ENCODE data around the gene DYNLT5. TPM values are rescaled to one million over a fixed set of nuclear protein-coding genes. Genes with fewer than 3 reads are reported as not detected.
A peak's percentile ranks its signal among the peaks of the same experiment; 100 is the strongest.
"Not testable (repeated sequence)": the region's sequence is repeated elsewhere in the genome, so short reads cannot be mapped to it uniquely, and the experiment has no call there.

DYNLT5 gene
- total RNA-seq, 1 donor from 2014 or later: 1.2 TPM

DNA sequence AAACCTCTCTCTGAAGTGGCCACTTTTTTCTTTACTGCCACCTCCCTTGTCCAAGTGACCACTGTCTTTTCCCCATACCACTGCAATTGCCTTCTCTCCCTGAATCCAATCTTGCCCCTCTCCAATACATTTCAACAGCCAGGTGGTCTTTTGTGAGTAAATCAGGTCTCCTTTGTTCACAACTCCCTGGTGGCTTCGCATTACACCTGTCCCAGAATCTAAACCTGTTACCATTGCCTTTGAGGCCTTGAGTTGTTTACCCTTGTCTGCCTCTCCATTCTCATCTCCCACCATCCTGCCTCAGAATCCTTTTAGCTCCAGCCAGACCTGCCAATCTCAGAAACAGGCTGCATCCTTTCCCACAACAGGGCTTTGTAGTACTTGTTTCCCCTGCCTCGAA is 21.8 kb upstream of the DYNLT5 start:
- peaks cover 4 to 17% of the 10 kb centered on the region in 2 donors for H3K36me3 ChIP-seq
- H3K27me3 ChIP-seq: no peaks in the 10 kb centered on the region
- no peaks in the 10 kb centered on the region for H3K9me3 ChIP-seq
- H3K4me3 ChIP-seq: no peak overlapping the region
- no peak for DNase-seq (ENCODE audit: low spot score in 2 of 2)
- no peaks in the 10 kb centered on the region for H3K4me1 ChIP-seq
- TF ChIP-seq, protein P1, sequence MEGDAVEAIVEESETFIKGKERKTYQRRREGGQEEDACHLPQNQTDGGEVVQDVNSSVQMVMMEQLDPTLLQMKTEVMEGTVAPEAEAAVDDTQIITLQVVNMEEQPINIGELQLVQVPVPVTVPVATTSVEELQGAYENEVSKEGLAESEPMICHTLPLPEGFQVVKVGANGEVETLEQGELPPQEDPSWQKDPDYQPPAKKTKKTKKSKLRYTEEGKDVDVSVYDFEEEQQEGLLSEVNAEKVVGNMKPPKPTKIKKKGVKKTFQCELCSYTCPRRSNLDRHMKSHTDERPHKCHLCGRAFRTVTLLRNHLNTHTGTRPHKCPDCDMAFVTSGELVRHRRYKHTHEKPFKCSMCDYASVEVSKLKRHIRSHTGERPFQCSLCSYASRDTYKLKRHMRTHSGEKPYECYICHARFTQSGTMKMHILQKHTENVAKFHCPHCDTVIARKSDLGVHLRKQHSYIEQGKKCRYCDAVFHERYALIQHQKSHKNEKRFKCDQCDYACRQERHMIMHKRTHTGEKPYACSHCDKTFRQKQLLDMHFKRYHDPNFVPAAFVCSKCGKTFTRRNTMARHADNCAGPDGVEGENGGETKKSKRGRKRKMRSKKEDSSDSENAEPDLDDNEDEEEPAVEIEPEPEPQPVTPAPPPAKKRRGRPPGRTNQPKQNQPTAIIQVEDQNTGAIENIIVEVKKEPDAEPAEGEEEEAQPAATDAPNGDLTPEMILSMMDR (IDR thresholded peaks at IDR 0.05): no peak
- no peak overlapping the region for H3K27ac ChIP-seq
- intact Hi-C loops (cut with DNase I): loop anchor here (10.0 kb wide), 1 partner anchor 776 kb away; no protein-coding TSS in a partner anchor

DNA sequence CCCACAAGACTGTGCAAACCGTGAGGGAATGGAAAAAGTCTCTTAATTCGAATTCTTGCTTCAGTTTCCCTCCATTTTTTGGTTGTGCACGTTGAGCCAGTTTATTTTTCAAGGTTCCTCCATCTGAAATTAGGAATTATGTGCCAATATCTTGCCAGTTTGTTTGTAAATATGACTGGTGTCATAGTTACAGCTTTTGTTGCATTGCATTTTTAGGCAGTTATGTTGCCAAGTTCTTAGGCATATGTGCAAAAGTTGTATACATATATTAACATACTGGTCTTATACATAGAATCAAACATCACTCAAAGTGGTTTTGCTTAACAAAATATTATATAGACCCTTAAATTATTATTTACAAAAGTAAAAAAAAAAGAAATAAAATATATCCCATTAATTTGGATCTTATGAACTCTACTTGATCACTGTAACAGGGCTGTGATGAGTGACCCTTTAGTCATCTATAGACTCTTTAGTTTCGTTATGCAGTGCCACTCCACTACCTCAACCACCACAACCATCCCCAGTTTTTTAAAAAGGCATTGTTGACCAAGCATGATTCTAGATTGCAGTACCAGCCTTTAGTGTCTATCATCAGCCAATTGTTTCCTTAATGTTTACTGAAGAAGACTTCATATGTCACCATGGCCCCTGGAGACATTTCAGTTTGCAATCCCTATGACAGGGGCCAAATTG is 20.9 kb upstream of the DYNLT5 start:
- Histone ChIP-seq H3K27me3 (no peaks in the 10 kb centered on the region), H3K9me3 (no peaks in the 10 kb centered on the region), H3K27ac (no peak overlapping the region), H3K36me3 (peaks cover 4 to 17% of the 10 kb centered on the region in 2 donors), H3K4me3 (no peak overlapping the region), H3K4me1 (no peaks in the 10 kb centered on the region)
- DNase-seq (ENCODE audit: low spot score in 2 of 2): no peak
- intact Hi-C loops (cut with DNase I): loop anchor here (10.0 kb wide), 1 partner anchor 777 kb away; no protein-coding TSS in a partner anchor
- TF ChIP-seq, protein P1 (IDR thresholded peaks at IDR 0.05): no peak

DNA sequence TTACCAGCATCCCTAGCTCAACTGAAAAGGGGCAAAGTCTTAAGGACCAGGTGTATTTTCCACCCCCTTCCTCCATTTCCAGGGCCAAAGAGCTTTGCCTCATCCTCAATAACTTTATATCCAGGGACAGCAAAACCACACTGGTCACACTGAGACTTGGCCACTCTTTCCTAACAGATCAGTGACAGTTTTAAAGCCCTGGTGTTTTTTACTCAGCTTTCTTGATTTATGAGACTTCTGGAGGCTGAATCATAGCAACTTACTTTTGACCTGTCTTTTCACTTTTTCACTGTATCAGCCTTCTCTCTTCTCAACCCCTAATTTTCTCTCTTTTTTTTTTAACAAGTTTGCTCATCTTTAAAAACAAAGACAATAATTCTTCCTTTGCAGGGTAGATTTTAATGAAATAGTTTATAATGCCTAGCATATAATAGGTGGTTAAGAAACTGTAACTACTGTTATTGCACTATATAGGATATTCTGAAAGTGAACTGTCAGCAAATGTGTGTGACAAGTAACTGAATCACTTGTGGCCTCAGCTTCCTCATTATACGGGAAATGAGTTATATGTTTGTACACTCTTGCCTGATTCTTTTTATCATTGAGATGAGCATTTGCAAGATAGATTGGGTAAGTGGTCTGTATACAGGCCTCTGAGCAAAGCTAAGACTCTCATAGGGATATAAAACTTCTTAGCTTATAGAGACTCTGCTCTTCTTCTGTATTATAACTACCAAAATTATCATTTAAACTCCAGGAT is 19.7 kb upstream of the DYNLT5 start:
- TF ChIP-seq, protein P1 (IDR thresholded peaks at IDR 0.05): no peak
- Histone ChIP-seq H3K36me3 (peaks cover 4 to 17% of the 10 kb centered on the region in 2 donors), H3K27me3 (no peaks in the 10 kb centered on the region), H3K4me1 (no peaks in the 10 kb centered on the region), H3K9me3 (no peaks in the 10 kb centered on the region), H3K27ac (no peak overlapping the region), H3K4me3 (no peak overlapping the region)
- intact Hi-C loops (cut with DNase I): loop anchor here (10.0 kb wide), 1 partner anchor 778 kb away; no protein-coding TSS in a partner anchor
- no peak for DNase-seq (ENCODE audit: low spot score in 2 of 2)

DNA sequence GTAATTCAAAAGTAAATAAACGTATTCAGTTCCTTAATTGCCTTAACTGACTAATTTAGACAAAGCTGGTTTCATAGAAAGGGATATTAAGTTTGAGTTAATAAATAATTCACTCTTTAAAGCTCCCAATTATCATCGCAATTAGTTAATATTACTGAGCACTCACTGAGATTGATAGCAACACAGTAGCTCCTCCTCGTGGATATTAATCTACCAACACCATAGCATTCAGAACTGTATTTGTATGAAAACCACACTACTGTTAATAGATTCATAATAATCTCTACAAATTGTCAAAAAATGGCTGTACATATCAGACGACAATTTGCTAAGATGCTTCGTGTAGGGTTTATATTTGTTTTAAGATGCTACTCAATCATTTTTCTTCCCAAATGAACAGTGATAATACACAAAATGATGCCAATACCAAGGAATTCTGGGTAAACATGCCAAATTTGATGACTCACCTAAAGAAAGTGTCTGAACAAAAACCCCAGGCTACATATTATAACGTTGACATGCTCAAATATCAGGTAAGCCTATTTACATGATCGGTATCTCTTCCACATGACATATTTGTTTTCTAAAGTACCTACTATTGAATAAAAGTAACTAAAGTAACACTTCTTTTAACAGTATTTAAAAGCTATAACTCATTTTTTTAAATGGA is 18.8 kb upstream of the DYNLT5 start:
- H3K4me1 ChIP-seq: no peaks in the 10 kb centered on the region
- DNase-seq (ENCODE audit: low spot score in 2 of 2): no peak
- TF ChIP-seq, protein P1 (IDR thresholded peaks at IDR 0.05): peak in 1 of 3 experiments; percentile 13
- no peak overlapping the region for H3K4me3 ChIP-seq
- no peaks in the 10 kb centered on the region for H3K27me3 ChIP-seq
- peaks cover 4 to 17% of the 10 kb centered on the region in 2 donors for H3K36me3 ChIP-seq
- intact Hi-C loops (cut with DNase I): loop anchor here (10.0 kb wide), 1 partner anchor 779 kb away; no protein-coding TSS in a partner anchor
- no peak overlapping the region for H3K27ac ChIP-seq
- no peaks in the 10 kb centered on the region for H3K9me3 ChIP-seq

DNA sequence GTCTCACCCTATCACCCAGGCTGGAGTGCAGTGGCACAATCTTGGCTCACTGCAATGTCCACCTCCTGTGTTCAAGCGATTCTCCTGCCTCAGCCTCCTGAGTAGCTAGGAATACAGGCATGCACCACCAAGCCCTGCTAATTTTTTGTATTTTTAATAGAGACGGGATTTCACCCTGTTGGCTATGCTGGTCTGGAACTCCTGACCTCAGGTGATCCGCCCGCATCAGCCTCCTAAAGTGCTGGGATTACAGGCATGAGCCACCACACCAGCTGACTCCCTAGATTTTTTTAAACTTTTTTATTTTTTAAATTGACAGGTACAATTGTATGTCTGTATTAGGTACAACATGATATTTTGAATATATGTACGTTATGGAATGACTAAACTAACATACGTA is 17.7 kb upstream of the DYNLT5 start:
- DNase-seq (ENCODE audit: low spot score in 2 of 2); H3K27ac ChIP-seq; H3K9me3 ChIP-seq; H3K4me1 ChIP-seq; H3K4me3 ChIP-seq; H3K27me3 ChIP-seq: not testable (repeated sequence)
- intact Hi-C loops (cut with DNase I): loop anchor here (10.0 kb wide), 1 partner anchor 780 kb away; no protein-coding TSS in a partner anchor
- peaks cover 4 to 24% of the 10 kb centered on the region in 2 donors for H3K36me3 ChIP-seq

Data from ascending aorta (tissue), 2 donors.